ENCODE data around the gene CKM.

GRCh38 chr19:45302416-45302815 is 20.3 kb downstream of the CKM start:
- no peak for TF ChIP-seq CTCF (IDR thresholded peaks at IDR 0.05)
- TF ChIP-seq ZFX (IDR thresholded peaks at IDR 0.05; ENCODE audit: borderline replicate concordance): no peak
